HPDE6-E6E7 (cell line): Measurements from ENCODE around the gene RPAIN.
"Not testable (repeated sequence)": the region's sequence is repeated elsewhere in the genome, so short reads cannot be mapped to it uniquely, and the experiment has no call there.

Source experiments
- DNase-seq: peaks from one replicate; pipeline ENCODE4 v3.0.0; 2011; ENCODE audit warnings: missing footprints; ENCODE audit errors: extremely low spot score

The RPAIN gene

DNA sequence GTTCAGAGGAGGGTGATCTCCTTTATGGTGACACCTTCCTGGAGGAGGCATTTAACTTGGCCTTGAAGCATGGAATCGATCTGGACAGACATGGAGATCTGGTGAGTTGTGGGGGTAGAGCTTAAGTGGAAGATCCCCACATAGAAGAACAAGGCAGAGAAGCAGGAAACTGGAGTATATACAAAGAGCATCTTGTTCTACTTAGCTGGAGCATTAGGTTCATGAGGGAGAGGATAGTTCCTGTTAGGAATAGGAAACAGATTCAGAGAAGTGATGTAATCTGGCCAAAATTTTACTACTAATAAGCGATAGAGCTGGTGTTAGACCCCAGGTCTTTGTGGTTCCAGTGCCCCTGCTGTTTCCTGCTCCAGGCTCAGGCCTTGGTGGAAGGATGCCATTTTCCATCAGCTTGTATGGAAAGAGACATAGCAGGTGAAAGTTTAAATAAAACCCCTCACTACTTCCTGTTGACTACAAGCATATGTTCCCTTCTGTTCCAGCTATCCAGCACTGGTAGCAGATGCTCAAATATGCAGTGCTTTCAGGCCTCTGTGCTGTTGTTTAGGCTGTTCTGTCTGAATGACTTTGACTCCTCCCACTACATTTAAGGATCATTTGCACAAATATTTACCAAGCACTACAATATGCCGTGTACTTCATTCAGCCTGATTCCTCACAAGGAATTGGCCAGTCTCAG is 9.4 kb downstream of the RPAIN start:
- no peak for DNase-seq

DNA sequence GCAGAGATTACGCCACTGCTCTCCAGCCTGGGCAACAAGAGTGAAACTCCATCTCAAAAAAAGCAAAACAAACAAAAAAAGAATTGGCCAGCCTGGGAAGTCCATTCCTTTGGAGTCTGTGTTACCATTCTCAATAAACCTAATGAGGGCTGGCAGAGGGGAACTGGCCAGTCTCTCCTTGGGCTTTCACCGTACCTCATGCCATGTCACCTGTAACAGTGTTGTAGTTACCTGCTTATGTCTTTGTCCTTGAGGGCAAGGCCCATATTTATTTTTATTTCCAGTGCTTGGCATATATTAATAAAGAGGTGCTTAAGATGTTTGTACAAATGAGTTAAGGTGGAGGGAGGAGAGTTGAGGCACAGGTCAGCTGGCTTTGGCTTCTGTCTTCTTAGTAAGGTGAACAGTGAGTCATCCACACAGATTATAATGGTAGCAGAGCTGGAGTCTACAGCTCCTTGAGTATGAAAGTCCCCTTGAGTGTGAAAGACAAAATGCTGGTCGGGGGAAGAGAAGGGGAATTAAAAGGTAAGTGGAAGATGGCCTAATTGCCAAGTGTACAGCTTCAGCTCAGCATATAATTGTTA is 10.5 kb downstream of the RPAIN start:
- no peak for DNase-seq

DNA sequence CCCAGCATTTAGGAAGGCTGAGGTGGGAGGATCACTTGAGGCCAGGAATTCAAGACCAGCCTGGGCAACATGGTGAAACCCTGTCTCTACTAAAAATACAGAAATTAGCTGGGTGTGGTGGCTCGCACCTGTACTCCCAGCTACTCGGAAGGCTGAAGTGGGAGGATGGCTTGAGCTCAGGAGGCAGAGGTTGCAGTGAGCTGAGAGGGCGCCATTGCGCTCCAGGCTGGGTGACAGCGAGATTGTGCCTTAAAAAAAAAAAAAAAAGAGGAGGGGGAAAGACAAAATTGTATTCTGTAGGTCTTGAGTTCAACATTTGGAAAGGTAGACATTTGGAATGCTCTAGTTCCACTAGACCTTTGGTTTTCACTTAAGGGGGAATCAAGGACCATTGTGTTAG is 11.3 kb downstream of the RPAIN start:
- DNase-seq = not testable (repeated sequence)

DNA sequence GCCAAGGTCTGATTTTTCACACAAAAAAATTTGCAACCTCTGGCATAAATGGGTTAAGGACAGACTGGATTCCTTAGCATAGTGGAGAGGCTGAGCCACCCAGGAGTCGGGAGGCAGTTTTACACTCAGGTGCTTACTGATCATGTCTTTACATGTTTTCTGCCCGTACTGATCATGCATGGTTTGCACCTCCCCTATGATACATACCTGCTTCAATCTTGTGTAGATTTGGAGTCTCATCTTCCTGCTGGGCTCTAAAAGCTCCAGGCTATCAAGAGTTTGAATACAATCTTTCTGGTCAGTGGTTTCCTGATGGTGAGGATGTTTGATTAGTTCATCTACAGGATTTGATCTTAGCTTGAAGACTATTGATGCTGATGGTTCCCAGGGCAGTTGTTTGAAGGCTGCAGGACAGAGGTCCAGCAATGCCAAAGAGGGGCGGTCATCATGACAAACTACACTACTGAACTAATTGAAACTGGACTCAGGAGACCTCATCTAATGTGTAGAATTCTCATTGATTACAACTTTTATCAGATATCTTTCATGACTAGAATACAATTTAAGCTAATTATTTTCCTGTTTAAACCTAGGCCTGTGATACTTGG is 12.1 kb downstream of the RPAIN start:
- DNase-seq = peak; percentile 79

DNA sequence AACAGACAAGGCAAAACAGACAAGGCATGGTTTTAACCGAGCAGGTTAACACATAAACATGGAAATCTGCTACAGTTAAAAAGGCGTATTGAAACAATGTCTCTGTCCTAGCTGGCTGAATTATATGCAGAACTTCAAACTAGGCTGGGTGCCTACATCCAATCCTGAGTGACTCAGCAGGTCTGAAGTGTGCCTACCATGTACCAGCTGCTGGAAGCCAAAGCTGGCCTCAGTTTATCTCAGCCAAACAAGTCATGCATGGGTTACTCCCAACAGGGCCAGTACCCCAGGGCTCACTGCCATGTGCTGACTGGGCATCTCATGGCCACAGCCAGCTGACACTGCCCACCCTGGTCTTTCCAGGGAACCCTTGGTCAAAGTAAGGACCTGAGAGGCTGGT is 15.0 kb downstream of the RPAIN start:
- no peak for DNase-seq

DNA sequence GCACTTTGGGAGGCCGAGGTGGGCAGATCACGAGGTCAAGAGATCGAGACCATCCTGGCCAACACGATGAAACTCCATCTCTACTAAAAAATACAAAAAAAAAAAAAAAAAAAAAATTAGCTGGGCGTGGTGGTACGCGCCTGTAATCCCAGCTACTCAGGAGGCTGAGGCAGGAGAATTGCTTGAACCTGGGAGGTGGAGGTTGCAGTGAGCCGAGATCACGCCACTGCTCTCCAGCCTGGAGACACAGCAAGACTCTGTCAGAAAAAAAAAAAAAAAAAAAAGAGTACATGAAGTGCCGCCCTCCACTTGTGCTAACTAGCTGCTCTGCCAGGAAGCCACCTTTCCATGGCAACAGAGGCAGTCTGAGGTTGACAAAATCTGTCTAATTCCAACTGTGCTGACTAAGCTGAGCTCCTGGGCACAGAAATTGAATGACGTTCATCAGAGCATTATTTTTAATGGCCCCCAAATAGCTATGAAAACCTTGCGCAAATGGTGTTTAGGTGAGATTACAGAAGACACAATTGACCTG is 15.9 kb downstream of the RPAIN start:
- not testable (repeated sequence) for DNase-seq

DNA sequence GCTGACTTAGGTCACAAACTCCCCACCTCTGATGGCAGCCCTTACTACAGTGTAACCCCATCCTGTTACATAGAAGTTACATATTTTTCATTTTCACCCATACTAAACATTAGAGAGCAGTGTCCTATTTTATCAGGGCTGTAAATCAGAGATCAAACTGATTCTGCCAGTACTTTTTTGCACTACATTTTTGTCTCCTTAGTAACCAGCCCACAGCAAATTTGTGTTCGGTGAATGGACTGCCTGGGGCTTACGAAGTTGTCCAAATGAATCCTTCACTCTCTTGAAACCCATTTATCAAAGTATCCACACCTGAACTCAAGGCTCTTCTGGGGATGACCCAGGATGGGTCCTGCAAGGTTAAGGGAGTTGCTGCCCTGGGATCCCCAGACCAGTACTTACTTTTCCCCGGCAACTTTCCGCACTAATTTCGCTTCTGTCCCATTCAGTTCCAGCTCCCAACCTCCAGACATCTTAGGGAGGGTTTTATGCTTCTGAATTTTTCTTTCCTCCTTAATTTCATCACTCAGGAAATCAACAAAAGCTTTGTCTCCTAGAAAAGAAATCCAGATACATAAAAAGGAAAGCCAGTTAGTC is 17.8 kb downstream of the RPAIN start:
- no peak for DNase-seq

DNA sequence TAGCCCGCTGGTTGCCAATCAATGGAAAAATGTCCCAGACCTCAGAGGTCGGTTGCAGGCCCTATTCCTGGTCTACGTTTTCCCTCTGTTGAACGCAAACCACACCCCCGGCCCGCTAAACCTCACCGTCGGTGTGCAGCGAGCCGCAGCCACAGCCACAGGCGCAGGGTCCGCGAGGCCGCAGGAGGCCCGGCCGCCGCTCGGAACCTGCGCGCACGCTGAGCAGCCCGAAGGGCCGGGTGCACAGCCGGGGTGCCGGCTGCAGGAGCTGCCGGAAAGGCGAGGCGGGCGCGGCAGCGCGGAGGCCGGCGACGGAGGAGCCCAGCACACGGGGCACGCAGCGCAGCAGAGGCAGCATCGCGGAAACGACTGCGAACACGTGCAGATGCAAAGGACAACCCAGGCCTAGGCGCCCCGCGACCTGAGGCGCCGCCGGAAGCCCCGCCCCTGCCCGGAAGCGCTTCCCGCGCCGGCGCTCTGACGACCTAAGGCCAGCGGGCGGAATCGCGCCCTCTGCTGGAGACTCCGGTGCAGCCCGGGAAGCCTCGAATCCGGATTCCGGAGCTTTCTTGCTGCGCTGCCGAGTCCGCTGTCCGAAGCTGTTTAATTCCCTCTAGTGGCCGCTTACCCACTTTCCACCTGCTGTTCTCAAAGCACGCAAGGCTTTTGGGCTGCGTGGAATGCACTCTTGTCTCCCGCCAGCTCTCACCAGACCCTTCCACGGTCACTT is 18.9 kb downstream of the RPAIN start, which contains the start of gene C1QBP:
TSS of gene C1QBP (minus strand) at position 440 of the 730 bp plus-strand sequence. CDS start at position 358, 82 bp downstream.
- peak; percentile 88 for DNase-seq

DNA sequence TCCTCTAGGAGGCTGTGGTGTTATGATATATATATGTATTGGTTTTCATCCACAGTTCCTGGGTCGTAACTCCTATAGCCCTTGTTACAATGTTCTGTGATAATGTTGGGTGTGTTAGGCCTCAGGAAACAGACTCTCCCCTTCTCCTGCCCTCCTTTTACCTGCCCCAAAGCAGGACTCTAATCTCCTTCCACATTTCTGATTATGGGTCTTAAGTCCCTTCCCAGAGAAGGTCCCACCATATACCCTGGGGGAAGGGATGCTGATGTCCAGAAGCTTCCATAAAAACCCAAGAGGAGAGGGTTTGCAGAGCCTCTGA is 19.4 kb downstream of the RPAIN start:
- no peak for DNase-seq

DNA sequence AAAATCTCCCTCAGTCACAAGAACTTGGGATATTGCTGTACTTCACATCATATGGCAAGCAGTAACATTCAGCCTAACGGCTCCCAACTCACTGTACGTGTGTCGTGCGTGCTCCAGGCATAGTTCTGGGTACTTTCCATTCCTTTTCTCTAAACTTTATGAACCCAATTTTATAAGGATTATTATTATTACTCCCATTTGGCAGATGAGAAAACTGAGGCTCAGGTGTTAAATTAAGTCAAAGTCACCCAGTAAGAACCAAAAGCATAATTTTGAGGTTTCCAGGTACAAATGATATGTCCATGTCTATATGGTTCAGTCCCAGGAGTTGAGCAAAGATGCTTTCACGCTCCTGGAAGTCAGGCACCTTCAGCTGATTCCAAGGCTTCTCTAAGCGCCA is 23.7 kb downstream of the RPAIN start:
- no peak for DNase-seq

DNA sequence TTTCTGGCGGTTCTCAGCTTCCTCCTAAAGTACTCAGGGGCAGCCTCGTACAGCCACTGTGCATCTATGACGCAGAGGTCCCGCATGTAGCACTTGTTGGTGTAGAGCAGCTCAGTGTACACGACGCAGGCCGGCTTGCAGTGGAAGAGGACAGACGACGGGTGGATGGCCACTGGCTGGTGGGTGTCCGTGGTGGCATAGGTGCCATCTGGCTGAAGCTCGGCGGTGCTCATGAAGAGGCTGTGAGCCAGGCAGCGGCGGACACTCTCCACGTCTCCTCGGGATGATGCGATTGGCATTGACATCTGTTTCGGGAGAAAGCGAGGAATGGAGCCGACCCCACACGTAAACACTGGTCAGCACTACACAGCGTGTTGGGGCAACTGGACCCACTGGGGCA is 24.2 kb downstream of the RPAIN start:
- no peak for DNase-seq

DNA sequence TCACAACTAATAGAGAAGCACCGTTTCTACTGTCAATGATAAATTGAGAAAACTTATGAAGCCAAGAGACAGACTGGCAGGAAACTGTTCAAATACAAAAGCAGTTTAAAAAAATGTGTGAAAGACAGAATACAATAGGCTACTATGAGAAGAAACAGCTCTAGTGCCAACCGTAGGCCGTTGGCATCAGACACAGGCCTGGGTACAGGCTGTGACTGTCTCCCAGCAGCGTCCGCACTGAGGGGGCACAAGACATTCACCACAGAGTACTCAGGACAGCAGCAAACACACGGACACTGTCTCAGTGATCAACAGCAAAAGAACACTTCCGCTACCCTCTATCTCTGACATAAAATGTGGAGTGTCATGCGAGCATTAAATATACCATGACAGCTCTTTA is 26.8 kb downstream of the RPAIN start:
- no peak for DNase-seq

DNA sequence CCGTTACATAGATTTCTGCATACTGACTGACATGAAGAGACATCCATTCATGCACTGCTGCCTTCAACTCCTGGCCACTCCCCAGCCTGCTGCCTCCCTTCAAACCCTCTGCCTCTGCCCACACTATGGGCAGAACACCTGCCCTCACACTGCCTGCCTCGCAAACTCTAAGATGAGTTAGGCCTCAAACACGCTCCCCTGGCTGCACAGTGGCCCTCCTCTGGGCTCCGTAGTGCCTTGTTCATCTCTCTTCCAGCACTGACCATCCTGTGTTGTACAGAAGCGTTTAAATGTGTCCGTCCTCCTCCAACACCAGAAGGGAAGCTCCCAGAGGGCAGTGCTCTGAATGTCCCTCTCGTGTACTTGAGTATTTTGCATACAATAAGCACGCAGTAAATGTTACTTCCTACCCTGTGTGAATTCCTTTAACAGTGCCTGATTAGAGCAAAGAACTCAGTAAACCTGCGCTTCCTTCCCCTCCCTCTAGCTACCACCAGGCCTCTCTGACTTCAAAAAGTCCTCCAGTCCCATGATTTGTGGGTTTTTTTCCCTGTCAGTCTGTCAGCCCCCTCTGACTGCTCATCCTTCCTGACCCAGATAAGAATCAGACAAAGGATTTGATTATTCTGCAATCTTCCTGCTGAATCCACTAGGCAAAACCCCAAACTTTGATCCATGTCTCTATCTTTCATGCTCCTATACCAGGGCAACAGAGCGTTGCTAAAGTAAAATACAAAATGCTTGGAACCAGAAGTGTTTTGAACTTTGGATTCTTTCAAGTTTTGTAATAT is 44.9 kb downstream of the RPAIN start:
- DNase-seq = no peak

DNA sequence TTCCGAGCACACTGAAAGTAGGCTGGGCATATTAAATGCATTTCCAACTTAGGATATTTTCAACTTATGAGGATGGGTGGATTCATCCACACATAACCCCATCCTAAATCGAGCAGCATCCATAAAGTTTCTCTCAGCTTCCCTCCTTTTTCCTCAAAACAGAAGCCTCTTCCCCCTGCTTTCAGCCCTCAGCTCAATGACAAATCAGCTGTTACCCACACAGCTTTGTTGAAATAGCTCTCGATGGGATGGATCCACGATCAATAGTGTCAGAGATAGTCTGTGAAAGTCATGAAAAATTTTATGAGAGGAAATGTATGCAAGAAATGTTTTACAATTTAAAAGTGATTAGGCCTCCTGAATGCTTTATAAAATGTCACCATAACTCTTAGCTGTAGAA is 46.3 kb downstream of the RPAIN start:
- no peak for DNase-seq

DNA sequence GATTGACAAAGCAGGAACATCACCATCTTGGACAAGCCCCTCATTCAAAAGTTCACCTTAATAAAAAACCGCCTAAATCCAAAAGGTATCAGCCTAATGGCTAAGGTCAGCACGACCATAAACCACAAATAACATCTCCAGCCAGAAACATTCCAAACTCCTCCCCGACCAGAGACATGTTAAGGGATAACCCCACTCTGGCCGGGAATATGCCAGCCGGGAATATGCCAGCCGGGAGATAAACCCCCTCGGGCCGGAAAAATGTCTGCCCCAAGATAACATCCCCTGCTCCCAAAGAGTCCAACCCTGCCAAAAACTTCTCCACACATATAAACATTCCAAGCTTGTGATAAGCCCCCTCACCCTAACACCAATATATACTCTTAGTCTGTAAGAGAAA is 47.4 kb downstream of the RPAIN start:
- no peak for DNase-seq

DNA sequence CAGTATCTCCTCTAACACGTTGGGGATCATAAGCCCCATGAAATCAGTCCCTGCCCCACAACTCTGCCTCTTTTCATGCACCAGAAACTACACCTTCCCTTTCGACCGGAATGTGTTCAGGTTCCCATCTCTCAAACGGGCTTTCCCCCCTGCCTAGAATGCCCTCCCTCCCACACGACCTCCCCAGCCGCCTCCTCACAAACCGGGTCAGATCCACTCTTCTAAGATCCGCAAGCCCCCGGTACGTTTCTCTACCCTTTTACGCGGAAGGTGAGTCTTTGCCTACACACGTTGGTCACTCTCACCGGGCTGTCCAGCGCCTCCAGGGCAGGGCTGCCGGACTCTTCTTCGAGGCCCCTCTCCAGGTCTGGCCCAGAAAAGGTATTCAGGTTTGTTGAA is 48.1 kb downstream of the RPAIN start:
- peak; percentile 7 for DNase-seq

DNA sequence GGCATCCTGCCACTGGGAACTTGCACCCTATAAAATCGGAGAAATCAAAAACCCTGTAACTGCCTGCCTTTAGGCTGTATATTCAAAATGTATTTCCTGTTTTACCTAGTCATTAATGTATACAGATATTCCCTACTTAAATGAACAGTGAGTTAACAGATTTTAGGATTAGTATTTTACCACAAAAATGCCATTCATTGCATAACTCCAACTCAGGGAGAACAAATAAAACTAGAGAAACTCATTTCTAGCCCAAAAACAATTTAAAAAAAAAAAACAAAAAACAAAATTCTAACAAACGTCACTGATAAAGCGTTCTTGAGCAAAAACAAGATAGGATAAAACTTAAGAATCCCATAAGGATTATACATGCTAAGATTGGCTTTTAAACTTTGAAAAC is 52.5 kb downstream of the RPAIN start:
- DNase-seq = no peak

DNA sequence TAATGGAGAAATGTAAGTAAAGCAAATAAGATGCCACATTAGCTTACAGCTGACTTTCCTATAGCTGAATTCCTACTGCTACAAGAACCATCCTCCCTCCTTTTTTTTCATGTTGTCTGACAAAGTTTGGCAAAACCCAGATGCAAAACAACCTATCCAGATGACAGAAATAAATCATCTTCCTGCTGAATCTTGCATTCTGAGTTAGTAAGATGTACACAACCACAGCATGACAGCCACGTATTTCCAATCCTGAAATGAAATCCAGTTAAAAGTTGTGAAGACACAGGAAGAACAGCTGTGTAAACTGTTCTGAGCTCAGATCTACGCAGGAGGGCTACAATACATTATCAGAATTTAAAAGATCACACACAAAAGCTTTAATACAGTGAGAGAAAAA is 53.9 kb downstream of the RPAIN start:
- DNase-seq = no peak

DNA sequence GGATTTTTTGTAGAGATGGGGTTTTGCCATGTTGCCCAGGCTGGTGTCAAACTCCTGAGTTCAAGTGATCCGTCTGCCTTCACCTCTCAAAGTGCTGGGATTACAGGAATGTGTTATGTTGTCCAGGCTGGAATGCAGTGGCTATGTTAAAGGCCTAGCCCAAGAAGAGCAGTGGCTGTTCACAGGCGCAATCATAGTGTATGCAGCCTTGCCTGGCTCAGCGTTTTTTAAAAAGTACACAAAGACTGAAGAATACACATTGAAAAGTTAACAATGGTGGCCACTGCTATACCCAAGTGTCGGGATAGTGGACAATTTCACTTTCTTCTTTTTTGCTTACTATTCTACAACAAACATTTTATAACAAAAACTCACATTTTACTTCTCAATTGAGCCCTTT is 59.0 kb downstream of the RPAIN start:
- no peak for DNase-seq

DNA sequence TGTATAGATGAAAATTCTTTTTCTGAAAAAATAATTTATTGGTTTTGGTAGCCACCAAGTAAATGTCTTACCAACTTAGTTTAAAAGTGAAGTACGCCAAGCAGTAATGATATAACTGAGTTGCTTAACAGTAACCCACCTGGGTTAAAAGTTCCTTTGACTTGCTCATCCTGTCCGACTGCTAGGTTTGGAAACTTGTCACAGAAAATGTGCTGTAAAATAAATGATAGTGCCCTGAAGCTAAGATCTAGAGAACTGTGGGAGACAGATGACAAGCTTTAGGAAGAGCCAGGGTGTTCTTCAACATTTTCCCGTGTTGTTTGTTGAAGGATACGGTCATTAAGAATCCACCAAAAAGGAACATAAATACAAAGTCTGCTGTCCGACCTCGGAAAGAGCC is 61.0 kb downstream of the RPAIN start:
- DNase-seq = no peak

DNA sequence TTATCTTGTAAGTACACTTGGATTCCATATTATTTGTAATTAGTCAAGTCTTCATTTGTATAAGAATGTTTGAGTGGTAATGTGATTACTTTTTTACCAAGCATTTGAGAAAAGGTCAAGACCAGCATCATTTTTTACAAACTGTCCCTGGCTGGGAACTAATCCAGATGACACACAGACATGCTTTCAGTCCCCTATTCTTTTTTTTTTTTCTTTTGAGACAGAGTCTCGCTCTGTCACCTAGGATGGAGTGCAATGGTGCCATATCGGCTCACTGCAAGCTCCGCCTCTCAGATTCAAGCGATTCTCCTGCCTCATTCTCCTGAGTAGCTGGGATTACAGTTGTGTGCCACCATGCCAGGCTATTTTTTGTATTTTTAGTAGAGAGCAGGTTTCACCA is 61.5 kb downstream of the RPAIN start:
- no peak for DNase-seq
